WERI-Rb-1 (cell line): Measurements from ENCODE around the gene AMBRA1.

Source experiments
- DNase-seq: peaks from one replicate; pipeline ENCODE4 v3.0.0-alpha.2; 2020
- H3K27ac ChIP-seq: fragments of 250-450 bp; sonication (Bioruptor Pico); 2 replicates; pipeline ENCODE4 v1.5.1; 2020; ENCODE audit warnings: mild to moderate bottlenecking, moderate library complexity
- H3K27me3 ChIP-seq: fragments of 250-450 bp; sonication (Bioruptor Pico); 2 replicates; pipeline ENCODE4 v1.5.1; 2021; ENCODE audit warnings: mild to moderate bottlenecking, low read depth, moderate library complexity; ENCODE audit not compliant: insufficient read depth, severe bottlenecking
- H3K36me3 ChIP-seq: fragments of 250-450 bp; sonication (Bioruptor Pico); 2 replicates; pipeline ENCODE4 v1.5.1; 2020; ENCODE audit warnings: mild to moderate bottlenecking, moderate library complexity
- H3K4me3 ChIP-seq: 2 replicates; pipeline ENCODE4 v1.5.1; 2011; ENCODE audit warnings: low read depth, mild to moderate bottlenecking, control low read depth, low read length
- H3K9me3 ChIP-seq: fragments of 250-450 bp; sonication (Bioruptor Pico); 2 replicates; pipeline ENCODE4 v1.5.1; 2021; ENCODE audit warnings: mild to moderate bottlenecking, moderate library complexity; ENCODE audit not compliant: severe bottlenecking
- CTCF ChIP-seq: IDR thresholded peaks from 2 replicates; pipeline ENCODE4 v1.5.1; 2011; ENCODE audit warnings: low read depth, mild to moderate bottlenecking, control low read depth, inconsistent platforms, low read length

The AMBRA1 gene

GRCh38 chr11:46498179-46498578, 95.6 kb downstream of the AMBRA1 start:
- Histone ChIP-seq H3K36me3 (peaks cover 12% of the 10 kb centered on the region), H3K27me3 (no peaks in the 10 kb centered on the region), H3K9me3 (no peaks in the 10 kb centered on the region), H3K27ac (peak overlapping the region; percentile 42), H3K4me3 (no peak overlapping the region)
- TF ChIP-seq CTCF: no peak
- no peak for DNase-seq

GRCh38 chr11:46497498-46497897, 96.3 kb downstream of the AMBRA1 start:
- Histone ChIP-seq H3K4me3 (no peak overlapping the region), H3K36me3 (peaks cover 14% of the 10 kb centered on the region), H3K9me3 (no peaks in the 10 kb centered on the region), H3K27me3 (no peaks in the 10 kb centered on the region), H3K27ac (no peak overlapping the region)
- TF ChIP-seq CTCF: no peak
- DNase-seq: no peak

- DNase-seq: no peak
Observed at GRCh38 chr11:46493791-46494190, 100.0 kb downstream of the AMBRA1 start.

GRCh38 chr11:46492532-46492931, 101.3 kb downstream of the AMBRA1 start:
- H3K27ac ChIP-seq: no peak overlapping the region
- peaks cover 18% of the 10 kb centered on the region for H3K36me3 ChIP-seq
- no peak overlapping the region for H3K4me3 ChIP-seq
- no peak for TF ChIP-seq CTCF
- H3K9me3 ChIP-seq: no peaks in the 10 kb centered on the region
- DNase-seq: no peak
- H3K27me3 ChIP-seq: no peaks in the 10 kb centered on the region

More at GRCh38 chr11:46493791-46494190, 100.0 kb downstream of the AMBRA1 start:
- no peak for TF ChIP-seq CTCF
- Histone ChIP-seq H3K9me3 (no peaks in the 10 kb centered on the region), H3K27me3 (no peaks in the 10 kb centered on the region), H3K36me3 (peaks cover 18% of the 10 kb centered on the region), H3K27ac (no peak overlapping the region), H3K4me3 (no peak overlapping the region)

GRCh38 chr11:46491661-46492330, 102.0 kb downstream of the AMBRA1 start:
- H3K27ac ChIP-seq: no peak overlapping the region
- DNase-seq: no peak
- H3K36me3 ChIP-seq: peaks cover 18% of the 10 kb centered on the region
- no peaks in the 10 kb centered on the region for H3K27me3 ChIP-seq
- no peaks in the 10 kb centered on the region for H3K9me3 ChIP-seq
- no peak for TF ChIP-seq CTCF
- H3K4me3 ChIP-seq: no peak overlapping the region

- no peak overlapping the region for H3K4me3 ChIP-seq
- DNase-seq: no peak
- H3K27ac ChIP-seq: no peak overlapping the region
- H3K27me3 ChIP-seq: no peaks in the 10 kb centered on the region
- no peak for TF ChIP-seq CTCF
- no peaks in the 10 kb centered on the region for H3K9me3 ChIP-seq
- H3K36me3 ChIP-seq: peaks cover 18% of the 10 kb centered on the region
Observed at GRCh38 chr11:46490666-46491065, 103.2 kb downstream of the AMBRA1 start.
